Dermis blood vessel endothelial cell (primary cell): ENCODE results near the gene SAMD11. TPM values are rescaled to one million over a fixed set of nuclear protein-coding genes. Genes with fewer than 3 reads are reported as not detected.
"Not testable (repeated sequence)": the region's sequence is repeated elsewhere in the genome, so short reads cannot be mapped to it uniquely, and the experiment has no call there.

Experiments used
- DNase-seq: peaks from one replicate; pipeline ENCODE4 v3.0.0; 2010
- total RNA-seq: library from RNA; depleted of rRNA; stranded (reverse); fragments of >200 nt; gene quantifications from 2 replicates; pipeline ENCODE4 v1.2.3, GENCODE V29; 2014

SAMD11 gene
- total RNA-seq, 1 donor from 2014 or later: 0.68 TPM

- DNase-seq: no peak
These were observed 54.5 kb downstream of the SAMD11 start for GRCh38 chr1:978069-978834.

GRCh38 chr1:978835-979743 lies 55.4 kb downstream of the SAMD11 start:
- DNase-seq: no peak

- DNase-seq: no peak
These were observed 56.0 kb downstream of the SAMD11 start for GRCh38 chr1:979744-980072.

- no peak for DNase-seq
These were observed 56.4 kb downstream of the SAMD11 start for GRCh38 chr1:980137-980571.

GRCh38 chr1:980602-981395 lies 57.1 kb downstream of the SAMD11 start:
- DNase-seq: no peak

GRCh38 chr1:981491-981954 lies 57.8 kb downstream of the SAMD11 start:
- DNase-seq: no peak

- DNase-seq: no peak
These were observed 58.3 kb downstream of the SAMD11 start, which contains the start of gene PERM1 for GRCh38 chr1:981955-982558. TSS of gene PERM1 (minus strand) at chr1:982093. CDS start at chr1:981029, 1,064 bp downstream.

GRCh38 chr1:982765-983436 lies 59.2 kb downstream of the SAMD11 start:
- DNase-seq: no peak

GRCh38 chr1:983798-984475 lies 60.2 kb downstream of the SAMD11 start:
- peak; percentile 55 for DNase-seq

- DNase-seq: no peak
These were observed 60.7 kb downstream of the SAMD11 start for GRCh38 chr1:984476-984814.

- DNase-seq: no peak
These were observed 61.4 kb downstream of the SAMD11 start for GRCh38 chr1:985126-985525.

GRCh38 chr1:988061-988460 lies 64.3 kb downstream of the SAMD11 start:
- DNase-seq: not testable (repeated sequence)

GRCh38 chr1:991275-991674 lies 67.6 kb downstream of the SAMD11 start:
- DNase-seq: not testable (repeated sequence)

- DNase-seq: no peak
These were observed 68.2 kb downstream of the SAMD11 start for GRCh38 chr1:991895-992294.

GRCh38 chr1:992362-992761 lies 68.6 kb downstream of the SAMD11 start:
- DNase-seq: no peak

GRCh38 chr1:993379-993995 lies 69.8 kb downstream of the SAMD11 start:
- DNase-seq: no peak
